Natural killer cell (primary cell): ENCODE data around the gene GLOD4. TPM values are rescaled to one million over a fixed set of nuclear protein-coding genes. Genes with fewer than 3 reads are reported as not detected.

Experiments
- ATAC-seq, 3 donors: fragments of 150-1000 bp in 2 of 3; fragments of 200-7000 bp in 1 of 3; cut with Tn5 transposase; 1 replicate in 1 of 3; 2 replicates in 2 of 3; pipeline ENCODE4 v1.10.0; 2021; ENCODE audit warnings: mild to moderate bottlenecking in 2 of 3, moderate library complexity in 2 of 3
- DNase-seq, 2 donors: peaks; one replicate each; pipeline versions ENCODE4 v3.0.0 to v3.0.0-alpha.2; 2013 to 2021; ENCODE audit warnings: mixed read lengths in 1 of 2
- H3K27ac ChIP-seq: one replicate; pipeline ENCODE4 v1.5.1; 2013; ENCODE audit warnings: mild to moderate bottlenecking, low read length
- H3K27me3 ChIP-seq: one replicate; pipeline ENCODE4 v1.6.1; 2013; ENCODE audit warnings: low read length; ENCODE audit not compliant: control insufficient read depth, insufficient read depth
- H3K36me3 ChIP-seq: one replicate; pipeline ENCODE4 v1.6.1; 2013; ENCODE audit warnings: low read length; ENCODE audit not compliant: control insufficient read depth, insufficient read depth
- H3K4me1 ChIP-seq: one replicate; pipeline ENCODE4 v1.6.1; 2013; ENCODE audit warnings: low read length; ENCODE audit not compliant: control insufficient read depth, insufficient read depth
- H3K4me3 ChIP-seq: one replicate; pipeline ENCODE4 v1.5.1; 2013; ENCODE audit warnings: low read length
- H3K9me3 ChIP-seq: one replicate; pipeline ENCODE4 v1.6.1; 2013; ENCODE audit warnings: low read length; ENCODE audit not compliant: control insufficient read depth, insufficient read depth
- H3K27ac Mint-ChIP-seq, 2 donors: one replicate each; pipeline ENCODE4 v1.8.0; 2022; ENCODE audit warnings: mild to moderate bottlenecking in 2 of 2, mixed read lengths in 2 of 2, moderate library complexity in 1 of 2
- H3K27me3 Mint-ChIP-seq, 2 donors: one replicate each; pipeline ENCODE4 v1.8.0; 2022; ENCODE audit warnings: low read depth in 2 of 2, mixed read lengths in 2 of 2
- H3K36me3 Mint-ChIP-seq: one replicate; pipeline ENCODE4 v1.8.0; 2022; ENCODE audit warnings: mixed read lengths
- H3K4me1 Mint-ChIP-seq, 2 donors: one replicate each; pipeline ENCODE4 v1.8.0; 2022; ENCODE audit warnings: mixed read lengths in 2 of 2
- H3K4me3 Mint-ChIP-seq: one replicate; pipeline ENCODE4 v1.8.0; 2022; ENCODE audit warnings: mild to moderate bottlenecking, moderate library complexity, mixed read lengths
- H3K9me3 Mint-ChIP-seq, 2 donors: one replicate each; pipeline ENCODE4 v1.8.0; 2022; ENCODE audit warnings: mixed read lengths in 2 of 2
- CTCF ChIP-seq: fragments of 200-600 bp; IDR thresholded peaks from one replicate; pipeline ENCODE4 v1.8.0; 2022; ENCODE audit warnings: antibody characterized with exemption
- WGBS: methylation state at CpG from one replicate; pipeline ENCODE4 v1.1.7; 2013; ENCODE audit warnings: missing lambda C conversion rate; ENCODE audit not compliant: insufficient coverage; 5-methylcytosine and 5-hydroxymethylcytosine counted together
- intact Hi-C: fragments of 100-400 bp; cut with micrococcal nuclease; formaldehyde crosslinking; loops from one replicate; pipeline ENCODE4 v1.14.2; 2022
- total RNA-seq, 4 donors: library from RNA; stranded (reverse); fragments of 120-200 nt in 1 of 4; gene quantifications; one replicate each; pipeline versions ENCODE4 v1.2.3 to v1.2.4, GENCODE V29; 2013 to 2022

GLOD4 gene
- total RNA-seq, 3 donors from 2014 or later (not counting 1 experiment from before 2014, with no cell fraction given): 62.5 to 67.1 (median 63.5) TPM

- H3K9me3 ChIP-seq: no peaks in the 10 kb centered on the region
- no peaks in the 10 kb centered on the region for H3K4me1 ChIP-seq
- Mint-ChIP-seq H3K36me3 (no peaks in the 10 kb centered on the region), H3K9me3 (no peaks in the 10 kb centered on the region), H3K27ac (no peak overlapping the region), H3K4me1 (peaks cover 6 to 20% of the 10 kb centered on the region in 2 donors), H3K4me3 (no peak overlapping the region), H3K27me3 (no peaks in the 10 kb centered on the region)
- H3K27me3 ChIP-seq: no peaks in the 10 kb centered on the region
- 86% methylated on average over 9 of the region's 9 CpGs for WGBS
- H3K36me3 ChIP-seq: peaks cover 32% of the 10 kb centered on the region
- ATAC-seq (no peak), DNase-seq (no peak)
- TF ChIP-seq CTCF: no peak
- H3K4me3 ChIP-seq: no peak overlapping the region
- no peak overlapping the region for H3K27ac ChIP-seq
- intact Hi-C loops: no loop called here
Observed at GRCh38 chr17:744937-745336, 37.1 kb downstream of the GLOD4 start.

DNA sequence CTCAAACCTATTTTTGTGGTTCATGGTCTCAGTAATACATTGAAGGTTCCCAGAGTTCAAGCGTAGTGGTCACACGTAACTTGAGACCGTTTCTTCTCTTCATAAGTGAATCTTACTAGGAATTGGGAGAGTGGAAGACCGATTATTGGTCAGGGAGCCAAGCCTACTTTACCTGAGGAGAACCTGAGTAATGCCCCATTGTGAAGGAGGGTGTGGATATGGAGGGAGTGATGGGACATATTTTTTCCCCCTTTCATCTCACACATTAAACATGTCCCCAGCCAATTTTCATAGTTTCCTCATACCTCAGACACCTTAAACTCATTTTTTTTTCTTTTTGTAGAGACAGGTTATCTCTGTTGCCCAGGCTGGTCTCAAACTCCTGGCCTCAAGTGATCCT lies 38.9 kb downstream of the GLOD4 start:
- TF ChIP-seq CTCF: no peak
- no peaks in the 10 kb centered on the region for H3K9me3 Mint-ChIP-seq
- peaks cover 4 to 9% of the 10 kb centered on the region in 2 donors for H3K4me1 Mint-ChIP-seq
- no peak overlapping the region for H3K4me3 Mint-ChIP-seq
- no peak for DNase-seq
- 100% methylated on average over 3 of the region's 4 CpGs for WGBS
- Histone ChIP-seq H3K27ac (no peak overlapping the region), H3K27me3 (no peaks in the 10 kb centered on the region), H3K36me3 (peaks cover 32% of the 10 kb centered on the region), H3K4me1 (no peaks in the 10 kb centered on the region), H3K9me3 (no peaks in the 10 kb centered on the region), H3K4me3 (no peak overlapping the region)
- no peaks in the 10 kb centered on the region for H3K36me3 Mint-ChIP-seq
- intact Hi-C loops: no loop called here
- no peak for ATAC-seq
- no peak overlapping the region for H3K27ac Mint-ChIP-seq
- H3K27me3 Mint-ChIP-seq: no peaks in the 10 kb centered on the region

GRCh38 chr17:742147-742793 lies 39.8 kb downstream of the GLOD4 start:
- H3K4me3 ChIP-seq: no peak overlapping the region
- H3K4me1 Mint-ChIP-seq: peaks cover 0 to 5% of the 10 kb centered on the region in 2 donors
- no peaks in the 10 kb centered on the region for H3K9me3 ChIP-seq
- no peaks in the 10 kb centered on the region for H3K27me3 Mint-ChIP-seq
- 95% methylated on average over 10 of the region's 11 CpGs for WGBS
- H3K36me3 Mint-ChIP-seq: no peaks in the 10 kb centered on the region
- intact Hi-C loops: no loop called here
- H3K4me1 ChIP-seq: no peaks in the 10 kb centered on the region
- no peaks in the 10 kb centered on the region for H3K27me3 ChIP-seq
- no peaks in the 10 kb centered on the region for H3K9me3 Mint-ChIP-seq
- H3K4me3 Mint-ChIP-seq: no peak overlapping the region
- no peak for TF ChIP-seq CTCF
- ATAC-seq: no peak
- no peak for DNase-seq
- no peak overlapping the region for H3K27ac Mint-ChIP-seq
- H3K27ac ChIP-seq: no peak overlapping the region
- H3K36me3 ChIP-seq: peaks cover 31% of the 10 kb centered on the region
